Fibroblast of skin of back (primary cell): ENCODE results near the gene RASA1.

ENCODE experiments used
- DNase-seq: peaks from one replicate; pipeline ENCODE4 v3.0.0-alpha.2; 2013

Gene RASA1

DNA sequence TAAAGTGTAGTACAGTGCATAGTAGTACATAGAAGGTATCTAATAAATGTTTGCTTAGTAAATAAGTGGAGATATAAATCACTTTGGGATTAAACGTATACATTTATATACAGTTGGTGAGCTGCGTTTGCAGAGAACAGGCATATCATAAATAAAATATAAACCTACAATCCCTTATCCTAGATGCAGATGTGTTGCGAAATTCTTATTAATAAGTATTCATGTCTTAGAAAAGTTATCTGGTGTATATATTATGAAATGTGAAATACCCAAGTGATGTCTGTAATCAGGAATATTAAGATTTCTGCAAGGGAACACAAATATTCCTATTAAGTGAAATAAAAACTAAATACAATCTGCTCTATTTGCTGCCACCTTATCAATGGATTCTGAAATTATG lies 136.2 kb downstream of the RASA1 start:
- no peak for DNase-seq

DNA sequence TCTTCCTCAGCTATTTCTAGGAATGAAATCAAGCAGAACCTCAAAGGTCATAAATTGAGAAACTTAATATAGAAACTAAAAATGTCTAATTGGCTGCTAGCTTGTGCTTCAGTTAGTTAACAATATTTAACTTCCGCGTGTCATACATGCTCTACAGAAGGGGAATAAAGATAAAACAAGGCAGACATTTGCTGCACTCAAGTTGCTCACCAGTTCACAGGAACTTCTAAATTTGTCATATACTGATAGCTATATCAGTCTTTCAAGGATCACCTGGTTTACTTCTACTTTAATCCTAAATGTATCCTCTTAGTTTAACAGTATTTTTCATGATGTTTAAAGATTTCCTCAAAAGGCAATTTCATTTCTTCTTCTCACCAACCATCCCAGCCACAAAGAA lies 136.7 kb downstream of the RASA1 start:
- DNase-seq: no peak

DNA sequence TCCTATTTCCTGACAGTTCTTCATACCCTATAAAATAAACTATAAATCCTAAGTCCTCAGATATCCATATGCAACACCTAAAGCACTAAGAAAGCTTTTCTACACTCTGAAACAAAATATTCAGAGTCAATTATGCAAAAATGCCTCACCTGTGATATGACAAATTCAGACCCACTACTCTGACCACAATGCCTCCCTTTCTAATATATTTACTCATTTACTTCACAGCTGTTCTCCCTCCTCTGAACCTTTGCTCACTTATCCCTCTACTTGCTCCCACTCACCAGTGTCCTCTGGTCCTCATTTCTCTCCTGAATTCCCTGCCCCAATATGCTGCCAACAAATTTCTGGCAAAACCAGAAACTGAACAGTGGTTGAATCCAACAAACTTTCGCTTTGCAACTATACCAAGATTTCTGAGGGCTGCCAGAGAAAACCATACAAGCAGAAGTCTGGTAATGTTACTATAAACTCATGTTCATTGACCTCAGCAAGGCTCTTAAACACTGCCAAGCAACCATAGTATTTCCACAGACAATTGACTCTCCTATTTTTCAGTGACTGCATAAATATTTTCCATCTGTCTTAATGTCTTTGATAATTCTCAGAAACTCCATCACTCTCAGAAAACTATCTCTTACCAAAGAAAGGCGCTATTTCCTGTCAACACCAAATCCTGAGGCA lies 137.9 kb downstream of the RASA1 start:
- no peak for DNase-seq

- no peak for DNase-seq
Measured at GRCh38 chr5:87408204-87408603, 140.5 kb downstream of the RASA1 start.

DNA sequence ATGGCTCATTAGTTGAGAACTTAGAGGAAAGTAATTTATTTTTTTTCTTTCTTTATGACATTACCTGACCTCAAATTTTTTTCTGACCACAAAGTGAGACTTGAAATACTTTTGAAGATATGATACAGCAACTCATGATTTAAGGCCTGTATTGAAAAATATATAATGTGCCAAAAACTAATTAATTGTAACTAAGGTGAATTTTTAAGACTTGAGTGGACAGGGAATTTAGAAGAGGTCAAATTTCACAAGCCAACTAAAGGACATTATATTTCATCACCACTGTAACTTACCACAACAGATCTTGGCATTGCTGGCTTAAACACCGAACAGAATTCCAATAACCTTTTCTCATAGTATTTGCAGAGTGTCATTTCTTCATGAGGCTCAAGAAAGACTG lies 143.2 kb downstream of the RASA1 start:
- DNase-seq: no peak

GRCh38 chr5:87411586-87411972 lies 143.9 kb downstream of the RASA1 start:
- no peak for DNase-seq

DNA sequence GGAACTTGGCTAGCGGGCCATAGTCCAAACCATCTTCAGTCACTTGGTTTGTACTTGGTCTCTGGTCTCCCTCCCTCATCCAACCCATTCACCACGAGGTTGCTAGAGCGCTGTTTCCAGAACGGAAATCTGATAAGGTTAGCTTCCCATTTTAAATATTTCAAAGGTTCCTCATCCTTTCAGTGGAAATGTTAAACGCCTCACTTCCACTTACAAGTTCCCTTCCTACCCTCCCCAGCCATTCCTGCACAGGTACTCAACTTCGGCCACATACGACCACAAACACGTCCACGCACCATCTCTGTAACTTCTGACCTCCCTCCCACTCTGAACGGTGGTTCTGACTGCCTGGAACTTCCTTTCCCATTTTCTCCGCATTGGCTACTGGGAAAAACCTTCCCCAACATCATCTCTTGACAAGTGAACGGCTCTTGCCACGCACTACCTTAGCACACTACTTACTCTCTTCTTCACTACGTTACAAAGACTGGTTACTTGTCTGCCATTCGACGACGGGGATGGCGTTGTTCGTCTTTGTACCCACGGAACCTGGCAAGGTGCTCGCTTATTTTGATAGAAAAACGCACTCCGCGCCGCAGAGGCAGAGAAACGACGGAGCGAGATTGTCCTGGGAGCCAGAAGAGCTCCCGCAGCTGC lies 144.4 kb downstream of the RASA1 start:
- peak; percentile 26 for DNase-seq

DNA sequence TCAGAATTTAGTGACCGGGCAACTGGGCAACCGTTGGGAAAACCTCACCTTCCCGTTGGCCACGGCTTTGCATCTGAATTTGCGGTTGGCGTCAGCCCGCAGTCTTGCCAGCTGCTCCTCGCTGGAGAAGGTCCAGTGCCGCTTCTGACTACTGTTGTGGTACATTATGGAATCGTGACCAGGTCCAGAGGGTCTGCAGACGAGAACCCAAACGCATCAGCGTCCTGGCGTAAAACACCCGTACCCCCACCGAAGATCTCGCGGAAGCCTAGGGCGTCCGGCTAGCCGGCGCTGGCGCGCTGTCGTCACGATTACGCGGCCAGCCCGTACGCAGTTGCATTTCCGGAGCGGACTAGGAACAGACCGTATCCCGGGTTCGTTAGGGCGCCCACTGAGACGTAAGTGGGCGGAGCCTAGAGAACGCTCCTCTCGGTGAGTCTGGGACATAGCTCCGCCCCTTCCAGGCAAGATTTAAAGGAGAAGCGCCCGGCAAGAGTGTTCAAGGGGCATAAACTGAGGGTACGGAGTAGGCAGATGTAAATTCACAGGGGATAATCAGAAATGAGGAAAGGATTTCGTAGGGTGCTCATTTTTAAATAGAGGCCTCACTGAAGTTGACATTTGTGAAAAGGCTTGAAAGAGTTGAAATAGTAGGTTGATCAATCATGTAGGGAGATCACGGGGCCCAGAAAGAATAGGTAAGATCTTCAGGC lies 145.1 kb downstream of the RASA1 start, which contains the start of gene CCNH:
Gene CCNH, minus strand, starts transcription at position 301 of the 713 bp plus-strand sequence. Its CDS starts 136 bp downstream, at position 165.
- DNase-seq: peak; percentile 98

- no peak for DNase-seq
Measured at GRCh38 chr5:87413343-87413645, 145.6 kb downstream of the RASA1 start.

GRCh38 chr5:87418506-87418905 lies 150.8 kb downstream of the RASA1 start:
- DNase-seq: no peak

- DNase-seq: no peak
Measured at GRCh38 chr5:87421307-87421706, 153.6 kb downstream of the RASA1 start.

- no peak for DNase-seq
Measured at GRCh38 chr5:87423755-87424154, 156.1 kb downstream of the RASA1 start.

DNA sequence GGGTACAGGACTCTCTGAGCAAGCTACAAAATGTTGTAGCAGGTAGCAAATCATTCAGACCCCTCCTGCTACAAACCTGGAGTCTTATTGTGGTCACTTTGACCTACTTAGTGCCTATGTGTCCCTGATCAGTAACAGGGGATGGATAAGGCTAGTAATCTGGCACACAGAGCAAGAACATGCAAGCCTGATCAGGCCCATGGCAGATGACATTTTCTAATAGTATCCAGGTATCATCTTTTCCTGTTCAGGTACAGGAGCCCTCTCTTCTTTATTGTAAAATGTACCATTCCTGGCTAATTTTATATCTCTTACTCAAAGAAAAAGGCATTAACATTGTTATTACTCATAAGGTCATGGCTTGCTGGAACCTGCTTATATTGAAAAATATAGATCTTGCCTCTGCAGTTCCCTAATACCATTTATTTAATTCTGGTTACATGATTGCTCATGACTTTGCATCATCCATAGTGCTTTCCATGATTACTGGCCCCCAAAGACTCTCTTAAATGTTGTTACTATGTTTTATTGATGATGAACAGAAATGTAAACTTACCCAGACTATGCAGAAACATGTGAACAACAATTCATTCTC lies 163.3 kb downstream of the RASA1 start:
- DNase-seq: no peak

DNA sequence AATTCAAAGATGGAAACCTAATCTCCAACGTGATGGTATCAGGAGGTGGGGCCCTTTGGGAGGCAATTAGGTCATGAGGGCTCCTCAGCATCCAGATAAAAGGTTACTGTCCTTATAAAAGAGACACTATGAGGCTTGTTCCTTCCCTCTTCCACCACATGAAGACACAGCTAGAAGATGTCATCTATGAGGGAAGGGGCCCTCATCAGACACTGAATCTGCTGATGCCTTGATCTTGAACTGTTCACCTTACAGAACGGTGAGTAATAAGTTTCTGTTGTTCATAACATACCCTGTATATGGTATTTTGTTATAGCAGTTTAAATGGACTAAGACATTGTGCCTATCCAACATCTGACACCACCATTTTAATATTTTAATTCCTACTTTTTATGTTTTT lies 164.8 kb downstream of the RASA1 start:
- DNase-seq: no peak

GRCh38 chr5:87433945-87434344 lies 166.3 kb downstream of the RASA1 start:
- DNase-seq: no peak

DNA sequence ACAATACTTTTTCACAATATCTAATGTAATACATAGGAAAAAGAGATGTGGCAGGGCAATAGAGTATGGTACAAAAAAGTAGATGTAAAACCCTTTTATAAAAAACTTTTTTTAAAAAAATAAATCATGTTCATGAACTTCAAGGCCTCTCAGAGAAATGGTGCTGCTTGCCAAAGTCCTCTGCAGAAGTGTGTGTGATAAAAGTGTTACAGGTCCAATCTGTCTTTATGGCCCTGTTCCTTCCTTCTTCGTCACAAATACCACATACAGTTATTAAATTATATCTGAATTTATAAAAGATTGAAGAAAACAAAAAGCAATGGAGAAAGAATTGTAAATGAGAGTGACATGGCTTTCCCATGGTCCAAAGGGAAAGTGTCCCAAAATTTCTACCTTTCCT lies 166.8 kb downstream of the RASA1 start:
- DNase-seq: no peak

DNA sequence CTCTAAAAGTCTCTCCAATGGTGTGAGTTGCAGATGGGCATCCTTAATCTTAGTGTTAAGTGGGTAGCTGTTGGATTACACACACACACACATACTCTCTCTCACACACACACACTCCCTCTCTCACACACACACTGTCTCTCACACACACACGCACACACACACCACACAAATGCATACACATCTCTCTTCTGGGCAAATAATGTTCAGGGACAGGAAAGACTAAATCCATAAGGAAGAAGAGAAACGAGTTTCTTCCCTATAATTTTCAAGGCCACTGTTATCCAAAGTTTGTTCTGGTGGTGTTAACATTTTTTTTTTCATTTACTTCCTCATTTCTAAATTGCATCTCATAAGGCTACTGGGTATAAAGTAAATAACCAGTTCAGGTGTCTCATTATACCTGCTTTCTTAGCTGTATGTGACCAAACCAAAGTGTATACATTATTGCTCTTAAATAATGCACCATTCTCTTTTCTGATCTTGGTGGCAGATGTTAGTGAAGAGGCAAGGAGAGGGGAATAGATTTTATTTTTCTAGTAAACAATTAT lies 167.5 kb downstream of the RASA1 start:
- DNase-seq: no peak

- DNase-seq: no peak
Measured at GRCh38 chr5:87437724-87438123, 170.0 kb downstream of the RASA1 start.

DNA sequence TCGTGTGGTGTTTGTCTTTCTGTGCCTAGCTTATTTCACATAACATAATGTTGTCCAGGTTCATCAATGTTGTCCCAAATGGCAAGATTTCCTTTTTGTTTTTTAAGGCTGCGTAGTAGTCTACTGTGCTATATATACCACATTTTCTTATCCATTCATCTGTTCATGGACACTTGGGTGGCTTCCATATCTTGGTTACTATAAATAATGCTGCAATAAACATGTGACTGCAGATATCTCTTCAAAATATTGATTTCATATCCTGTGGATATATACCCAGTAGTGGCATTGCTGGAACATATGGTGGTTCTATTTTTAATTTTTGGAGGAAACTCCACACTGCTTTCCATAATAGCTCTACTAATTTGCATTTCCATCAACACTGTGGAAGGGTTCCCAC lies 170.5 kb downstream of the RASA1 start:
- no peak for DNase-seq
